Activated CD8-positive, alpha-beta T cell treated with anti-CD3 and anti-CD28 coated beads for 36 hours (primary cell): ENCODE measurements around the gene NDE1. TPM values are rescaled to one million over a fixed set of nuclear protein-coding genes. Genes with fewer than 3 reads are reported as not detected.

Source experiments
- ATAC-seq: fragments of 200-7000 bp; cut with Tn5 transposase; one replicate; pipeline ENCODE4 v1.10.0; 2021; ENCODE audit warnings: mild to moderate bottlenecking, moderate library complexity
- CTCF ChIA-PET: fragments of 350-600 bp; sonication (Branson Sonifier 250); formaldehyde crosslinking; loops from one replicate; lab custom pipeline; 2021; ENCODE audit warnings: antibody characterized with exemption; lab: Charles Lee
- POLR2A ChIA-PET: fragments of 350-600 bp; sonication (Branson Sonifier 250); formaldehyde crosslinking; loops from one replicate; lab custom pipeline; 2021; ENCODE audit warnings: antibody characterized with exemption; lab: Charles Lee
- DNase-seq: peaks from one replicate; pipeline ENCODE4 v3.0.0-alpha.2; 2020
- H3K27ac Mint-ChIP-seq: one replicate; pipeline ENCODE4 v1.8.0; 2021; ENCODE audit warnings: mild to moderate bottlenecking, mixed read lengths
- H3K27me3 Mint-ChIP-seq: one replicate; pipeline ENCODE4 v1.8.0; 2021; ENCODE audit warnings: mixed read lengths
- H3K36me3 Mint-ChIP-seq: one replicate; pipeline ENCODE4 v1.8.0; 2021; ENCODE audit warnings: low read depth, mixed read lengths
- H3K4me1 Mint-ChIP-seq: one replicate; pipeline ENCODE4 v1.8.0; 2021; ENCODE audit warnings: low read depth, mixed read lengths
- H3K4me3 Mint-ChIP-seq: one replicate; pipeline ENCODE4 v1.8.0; 2021; ENCODE audit warnings: mild to moderate bottlenecking, moderate library complexity, mixed read lengths
- H3K9me3 Mint-ChIP-seq: one replicate; pipeline ENCODE4 v1.8.0; 2021; ENCODE audit warnings: mixed read lengths
- intact Hi-C: fragments of 100-400 bp; cut with micrococcal nuclease; formaldehyde crosslinking; loops from one replicate; pipeline ENCODE4 v1.10.0; 2022
- total RNA-seq, 2 experiments: library from RNA; stranded (reverse); gene quantifications; one replicate each; pipeline ENCODE4 v1.2.3, GENCODE V29; 2021
- TF ChIP-seq, protein P1 (sequence below): fragments of 200-600 bp; IDR thresholded peaks from one replicate; pipeline ENCODE4 v1.8.0; 2022; ENCODE audit warnings: antibody characterized with exemption, mild to moderate bottlenecking

The NDE1 gene
- total RNA-seq, 2 experiments from 2014 or later = 97.6 to 103 TPM

DNA sequence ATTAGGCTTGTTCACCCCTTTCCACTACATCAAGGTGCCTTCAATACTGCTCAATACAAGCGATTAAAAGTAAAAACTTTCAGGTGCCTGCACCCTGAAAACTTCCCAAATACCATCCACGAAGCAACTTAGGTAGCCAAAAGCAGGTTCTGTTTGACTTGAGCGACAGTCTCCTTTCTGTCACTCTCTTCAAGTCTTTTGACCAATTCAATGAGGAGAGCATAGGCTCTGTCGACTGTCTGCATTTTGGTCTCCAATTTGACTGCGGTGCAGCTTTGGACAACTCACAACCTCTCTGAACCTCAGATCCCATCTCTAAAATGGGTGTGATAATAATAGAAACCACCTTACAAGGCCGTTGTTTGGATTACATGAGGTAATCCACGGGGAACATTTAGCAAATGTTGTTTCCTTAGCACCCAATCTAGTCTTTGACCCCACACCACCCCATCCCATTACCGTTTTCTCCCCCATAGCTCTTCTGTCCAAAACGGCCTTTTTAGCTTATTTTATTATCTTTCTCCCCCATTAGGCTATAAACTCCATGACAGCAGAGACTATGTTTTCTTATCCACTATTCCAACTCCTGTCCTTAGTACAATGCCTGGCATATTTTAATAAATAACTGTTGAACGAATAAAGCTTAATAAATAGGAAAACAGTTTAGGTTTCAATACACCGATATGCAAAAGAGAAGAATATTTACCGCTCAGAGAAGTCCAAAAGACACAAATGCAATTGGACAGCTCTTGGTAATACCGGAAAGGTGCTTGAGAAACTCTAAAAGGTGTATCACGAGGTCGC lies 8.1 kb upstream of the NDE1 start:
- Mint-ChIP-seq H3K4me3 (peak overlapping the region; percentile 92), H3K9me3 (no peaks in the 10 kb centered on the region), H3K27ac (peak overlapping the region; percentile 98), H3K36me3 (peaks cover 29% of the 10 kb centered on the region), H3K27me3 (no peaks in the 10 kb centered on the region), H3K4me1 (peaks cover 55% of the 10 kb centered on the region)
- intact Hi-C loops = loop anchor here (5.0 kb wide), 1 partner anchor 50 kb away; no protein-coding TSS in a partner anchor
- ChIA-PET POLR2A (interaction anchor here (1.2 to 2.5 kb wide), 7 partner anchors 9 to 67 kb away, joined by 3 to 7 read pairs (median 5); partner anchors contain the start of gene NDE1), CTCF (interaction anchor here (0.6 to 3.1 kb wide), 6 partner anchors 23 to 362 kb away, joined by 3 to 11 read pairs (median 4); no protein-coding TSS in a partner anchor)
- ATAC-seq (no peak), DNase-seq (no peak)
- TF ChIP-seq, protein P1, sequence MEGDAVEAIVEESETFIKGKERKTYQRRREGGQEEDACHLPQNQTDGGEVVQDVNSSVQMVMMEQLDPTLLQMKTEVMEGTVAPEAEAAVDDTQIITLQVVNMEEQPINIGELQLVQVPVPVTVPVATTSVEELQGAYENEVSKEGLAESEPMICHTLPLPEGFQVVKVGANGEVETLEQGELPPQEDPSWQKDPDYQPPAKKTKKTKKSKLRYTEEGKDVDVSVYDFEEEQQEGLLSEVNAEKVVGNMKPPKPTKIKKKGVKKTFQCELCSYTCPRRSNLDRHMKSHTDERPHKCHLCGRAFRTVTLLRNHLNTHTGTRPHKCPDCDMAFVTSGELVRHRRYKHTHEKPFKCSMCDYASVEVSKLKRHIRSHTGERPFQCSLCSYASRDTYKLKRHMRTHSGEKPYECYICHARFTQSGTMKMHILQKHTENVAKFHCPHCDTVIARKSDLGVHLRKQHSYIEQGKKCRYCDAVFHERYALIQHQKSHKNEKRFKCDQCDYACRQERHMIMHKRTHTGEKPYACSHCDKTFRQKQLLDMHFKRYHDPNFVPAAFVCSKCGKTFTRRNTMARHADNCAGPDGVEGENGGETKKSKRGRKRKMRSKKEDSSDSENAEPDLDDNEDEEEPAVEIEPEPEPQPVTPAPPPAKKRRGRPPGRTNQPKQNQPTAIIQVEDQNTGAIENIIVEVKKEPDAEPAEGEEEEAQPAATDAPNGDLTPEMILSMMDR = no peak

GRCh38 chr16:15642557-15643047 lies 7.4 kb upstream of the NDE1 start:
- DNase-seq = peak; percentile 93
- H3K4me3 Mint-ChIP-seq = peak overlapping the region; percentile 92
- ChIA-PET POLR2A (interaction anchor here (1.0 to 2.5 kb wide), 7 partner anchors 8 to 66 kb away, joined by 3 to 7 read pairs (median 5); partner anchors contain the start of gene NDE1), CTCF (interaction anchor here (1.0 to 3.1 kb wide), 9 partner anchors 8 to 215 kb away, joined by 3 to 11 read pairs (median 5); no protein-coding TSS in a partner anchor)
- peaks cover 50% of the 10 kb centered on the region for H3K4me1 Mint-ChIP-seq
- TF ChIP-seq, protein P1 = peak; percentile 57
- intact Hi-C loops = loop anchor here (5.0 kb wide), 1 partner anchor 50 kb away; no protein-coding TSS in a partner anchor
- H3K9me3 Mint-ChIP-seq = no peaks in the 10 kb centered on the region
- no peaks in the 10 kb centered on the region for H3K27me3 Mint-ChIP-seq
- H3K36me3 Mint-ChIP-seq = peaks cover 23% of the 10 kb centered on the region
- H3K27ac Mint-ChIP-seq = peak overlapping the region; percentile 98
- peak; percentile 74 for ATAC-seq

- H3K9me3 Mint-ChIP-seq = no peaks in the 10 kb centered on the region
- no peaks in the 10 kb centered on the region for H3K27me3 Mint-ChIP-seq
- POLR2A ChIA-PET = interaction anchor here (0.6 to 2.5 kb wide), 13 partner anchors 7 to 1008 kb away, joined by 3 to 7 read pairs (median 4); partner anchors contain the start of gene NDE1
- H3K4me1 Mint-ChIP-seq = peaks cover 44% of the 10 kb centered on the region
- peak; percentile 99 for DNase-seq
- TF ChIP-seq, protein P1 = peak; percentile 50
- ATAC-seq = peak; percentile 80
- intact Hi-C loops = loop anchor here (5.0 kb wide), 1 partner anchor 51 kb away; no protein-coding TSS in a partner anchor
- CTCF ChIA-PET = interaction anchor here (0.7 to 3.1 kb wide), 10 partner anchors 7 to 216 kb away, joined by 3 to 11 read pairs (median 4); no protein-coding TSS in a partner anchor
- peak within 1 kb of the TSS; percentile 98 for H3K27ac Mint-ChIP-seq
- peak within 1 kb of the TSS; percentile 92 for H3K4me3 Mint-ChIP-seq
- peaks cover 17% of the 10 kb centered on the region for H3K36me3 Mint-ChIP-seq
These were observed 6.7 kb upstream of the NDE1 start, which contains the start of gene MARF1 for GRCh38 chr16:15643048-15643945. TSS of gene MARF1 (minus strand) at chr16:15643154. CDS start at chr16:15639233, 3,921 bp downstream.

GRCh38 chr16:15643946-15644250 lies 6.1 kb upstream of the NDE1 start:
- Mint-ChIP-seq H3K4me1 (peaks cover 38% of the 10 kb centered on the region), H3K4me3 (peak overlapping the region; percentile 92), H3K27me3 (no peaks in the 10 kb centered on the region), H3K9me3 (no peaks in the 10 kb centered on the region), H3K36me3 (peaks cover 11% of the 10 kb centered on the region), H3K27ac (peak overlapping the region; percentile 98)
- intact Hi-C loops = loop anchor here (5.0 kb wide), 1 partner anchor 52 kb away; no protein-coding TSS in a partner anchor
- ATAC-seq (no peak), DNase-seq (no peak)
- TF ChIP-seq, protein P1 = peak; percentile 20
- ChIA-PET CTCF (interaction anchor here (0.7 to 2.2 kb wide), 8 partner anchors 8 to 216 kb away, joined by 3 to 8 read pairs (median 4); no protein-coding TSS in a partner anchor), POLR2A (interaction anchor here (0.6 to 2.5 kb wide), 11 partner anchors 9 to 1009 kb away, joined by 3 to 7 read pairs (median 4); no protein-coding TSS in a partner anchor)
